ENCODE data around the gene PTPRJ. TPM values are rescaled to one million over a fixed set of nuclear protein-coding genes. Genes with fewer than 3 reads are reported as not detected.

Gene PTPRJ
- total RNA-seq, 1 experiment from 2014 or later: 43.7 TPM

GRCh38 chr11:47995360-47995769, 15.0 kb downstream of the PTPRJ start:
- Histone ChIP-seq H2AFZ (no peak overlapping the region), H3K36me3 (ENCODE audit: low read depth) (no peaks in the 10 kb centered on the region), H3K27me3 (ENCODE audit: insufficient read depth, low read depth) (no peaks in the 10 kb centered on the region), H4K20me1 (ENCODE audit: insufficient read depth) (peaks cover 9% of the 10 kb centered on the region; the same call in 1 of the 2 replicates), H3K27ac (no peak overlapping the region), H3K4me3 (no peak overlapping the region), H3K4me1 (replicated peaks; ENCODE audit: insufficient read depth) (peaks cover 35% of the 10 kb centered on the region), H3K9me3 (ENCODE audit: insufficient read depth, low read depth) (no peaks in the 10 kb centered on the region), H3K9me2 (ENCODE audit: insufficient read depth) (no peaks in the 10 kb centered on the region), H3K4me2 (no peak overlapping the region), H3K79me2 (ENCODE audit: low read depth) (peaks cover 84% of the 10 kb centered on the region), H3F3A (ENCODE audit: insufficient read depth, low read depth) (peaks cover 37% of the 10 kb centered on the region)
- ChIA-PET CTCF (no interaction called here), POLR2A (ENCODE audit: unreplicated experiment) (interaction anchor here (0.6 to 0.7 kb wide), 2 partner anchors 22 to 94 kb away, joined by 4 read pairs; no protein-coding TSS in a partner anchor)
- TF ChIP-seq EZH2 (IDR thresholded peaks at IDR 0.05; ENCODE audit: low read depth) (no peak), CTCF (conservative IDR thresholded peaks at IDR 0.05) (no peak)
- intact Hi-C loops (cut with micrococcal nuclease; ENCODE audit: unreplicated experiment): no loop called here
- DNase-seq: no peak
- no TSS peak for BruUV-seq (replicated peaks)

- no peaks in the 10 kb centered on the region for H3K9me2 ChIP-seq (ENCODE audit: insufficient read depth)
- H2AFZ ChIP-seq: no peak overlapping the region
- no peak overlapping the region for H3K4me2 ChIP-seq
- peaks cover 9% of the 10 kb centered on the region; the same call in 1 of the 2 replicates for H4K20me1 ChIP-seq (ENCODE audit: insufficient read depth)
- H3F3A ChIP-seq (ENCODE audit: insufficient read depth, low read depth): peaks cover 26% of the 10 kb centered on the region
- ChIA-PET POLR2A (ENCODE audit: unreplicated experiment) (no interaction called here), CTCF (interaction anchor here (0.7 kb wide), 1 partner anchor 41 kb away, joined by 3 read pairs; no protein-coding TSS in a partner anchor)
- TF ChIP-seq CTCF (conservative IDR thresholded peaks at IDR 0.05): no peak
- no peak for TF ChIP-seq EZH2 (IDR thresholded peaks at IDR 0.05; ENCODE audit: low read depth)
- H3K36me3 ChIP-seq (ENCODE audit: low read depth): no peaks in the 10 kb centered on the region
- no peak overlapping the region for H3K27ac ChIP-seq
- no peaks in the 10 kb centered on the region for H3K27me3 ChIP-seq (ENCODE audit: insufficient read depth, low read depth)
- no TSS peak for BruUV-seq (replicated peaks)
- intact Hi-C loops (cut with micrococcal nuclease; ENCODE audit: unreplicated experiment): no loop called here
- no peak overlapping the region for H3K4me3 ChIP-seq
- peaks cover 16% of the 10 kb centered on the region for H3K4me1 ChIP-seq (replicated peaks; ENCODE audit: insufficient read depth)
- peaks cover 78% of the 10 kb centered on the region for H3K79me2 ChIP-seq (ENCODE audit: low read depth)
- DNase-seq: no peak
- no peaks in the 10 kb centered on the region for H3K9me3 ChIP-seq (ENCODE audit: insufficient read depth, low read depth)
Measured at GRCh38 chr11:47997063-47998053, 17.0 kb downstream of the PTPRJ start.

- ChIA-PET CTCF (no interaction called here), POLR2A (ENCODE audit: unreplicated experiment) (no interaction called here)
- H3K36me3 ChIP-seq (ENCODE audit: low read depth): no peaks in the 10 kb centered on the region
- H3K27me3 ChIP-seq (ENCODE audit: insufficient read depth, low read depth): no peaks in the 10 kb centered on the region
- BruUV-seq (replicated peaks): no TSS peak
- no peak overlapping the region for H3K4me3 ChIP-seq
- no peak overlapping the region for H3K4me2 ChIP-seq
- intact Hi-C loops (cut with micrococcal nuclease; ENCODE audit: unreplicated experiment): no loop called here
- no peaks in the 10 kb centered on the region for H3K9me2 ChIP-seq (ENCODE audit: insufficient read depth)
- no peak overlapping the region for H2AFZ ChIP-seq
- DNase-seq: no peak
- peaks cover 17% of the 10 kb centered on the region for H3F3A ChIP-seq (ENCODE audit: insufficient read depth, low read depth)
- no peaks in the 10 kb centered on the region for H3K9me3 ChIP-seq (ENCODE audit: insufficient read depth, low read depth)
- peaks cover 13% of the 10 kb centered on the region; the same call in 1 of the 2 replicates for H4K20me1 ChIP-seq (ENCODE audit: insufficient read depth)
- peaks cover 78% of the 10 kb centered on the region for H3K79me2 ChIP-seq (ENCODE audit: low read depth)
- no peak overlapping the region for H3K27ac ChIP-seq
- TF ChIP-seq EZH2 (IDR thresholded peaks at IDR 0.05; ENCODE audit: low read depth) (no peak), CTCF (conservative IDR thresholded peaks at IDR 0.05) (no peak)
- peaks cover 6% of the 10 kb centered on the region for H3K4me1 ChIP-seq (replicated peaks; ENCODE audit: insufficient read depth)
Measured at GRCh38 chr11:47998345-47998732, 18.0 kb downstream of the PTPRJ start.

All from PC-9 (cell line).